ENCODE measurements around the gene RNF130. TPM values are rescaled to one million over a fixed set of nuclear protein-coding genes. Genes with fewer than 3 reads are reported as not detected.
"Not testable (repeated sequence)": the region's sequence is repeated elsewhere in the genome, so short reads cannot be mapped to it uniquely, and the experiment has no call there.

Gene RNF130
- total RNA-seq, 2 experiments from 2014 or later = 3.8 to 4.3 TPM

DNA sequence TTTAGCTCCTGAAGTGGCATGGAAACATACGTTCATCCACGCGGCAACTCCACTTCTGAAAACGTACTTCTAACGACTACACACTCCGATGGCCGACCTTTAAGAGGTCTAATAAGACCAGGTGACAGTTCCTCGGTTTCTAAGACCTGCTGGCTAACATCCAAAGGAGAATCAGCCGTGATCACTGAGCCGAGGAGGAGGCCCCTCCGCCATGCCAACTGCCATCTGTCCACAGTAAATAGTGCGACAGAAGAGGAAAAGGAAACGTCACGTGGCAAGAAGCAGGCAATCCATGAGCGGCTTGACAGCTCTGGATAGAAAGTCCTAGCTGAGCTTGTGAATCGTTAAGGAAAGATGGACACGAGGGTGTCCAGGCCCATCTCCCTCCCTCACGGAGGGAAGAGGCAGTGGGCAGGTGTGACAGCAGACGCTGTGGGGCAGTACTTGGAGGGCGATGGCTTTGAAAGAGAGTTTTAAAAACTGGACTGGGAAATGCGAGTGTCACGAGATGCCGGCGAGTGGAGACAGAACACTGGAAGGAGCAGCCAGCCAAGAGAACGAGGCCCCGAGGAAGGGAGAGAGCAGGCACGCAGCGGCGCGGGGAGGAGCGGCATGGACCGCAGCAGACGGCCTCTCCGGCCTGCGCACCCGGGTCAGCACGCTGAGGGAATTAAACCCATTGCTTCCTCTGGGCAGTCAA is 97.2 kb downstream of the RNF130 start:
- Mint-ChIP-seq H3K36me3 (ENCODE audit: low read depth) (no peaks in the 10 kb centered on the region), H3K27ac (no peak overlapping the region), H3K4me1 (peaks cover 10% of the 10 kb centered on the region), H3K27me3 (no peaks in the 10 kb centered on the region), H3K9me3 (no peaks in the 10 kb centered on the region), H3K4me3 (no peak overlapping the region)
- POLR2A ChIA-PET = no interaction called here
- no peak for DNase-seq
- CTCF ChIA-PET = interaction anchor here (0.6 to 1.3 kb wide), 2 partner anchors 36 to 130 kb away, joined by 3 read pairs; no protein-coding TSS in a partner anchor

DNA sequence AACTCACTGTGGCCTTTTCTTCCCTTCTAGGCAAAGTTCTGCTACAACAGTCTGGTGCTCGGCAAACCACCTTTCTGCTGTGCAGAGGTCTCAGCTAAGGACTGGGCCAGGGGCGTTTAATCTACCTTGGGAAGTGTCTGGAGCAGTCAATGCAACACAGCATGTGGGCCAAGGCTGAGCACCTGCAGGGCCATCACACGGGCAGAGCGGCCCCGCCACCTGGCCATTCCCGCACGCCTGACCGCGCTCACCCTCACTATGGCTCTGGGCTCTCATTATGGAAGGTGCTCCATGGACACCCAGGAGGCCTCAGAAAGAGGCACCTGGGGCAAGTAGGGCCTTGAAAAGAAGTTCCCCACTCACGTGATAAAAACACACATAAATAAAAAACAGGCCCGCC is 98.2 kb downstream of the RNF130 start:
- POLR2A ChIA-PET = no interaction called here
- Mint-ChIP-seq H3K27me3 (no peaks in the 10 kb centered on the region), H3K36me3 (ENCODE audit: low read depth) (no peaks in the 10 kb centered on the region), H3K9me3 (no peaks in the 10 kb centered on the region), H3K27ac (no peak overlapping the region), H3K4me1 (peaks cover 10% of the 10 kb centered on the region), H3K4me3 (no peak overlapping the region)
- CTCF ChIA-PET = no interaction called here
- DNase-seq = no peak

GRCh38 chr5:179969110-179969509 is 102.4 kb downstream of the RNF130 start:
- H3K4me3 Mint-ChIP-seq = no peak overlapping the region
- no peak overlapping the region for H3K27ac Mint-ChIP-seq
- H3K4me1 Mint-ChIP-seq = peaks cover 10% of the 10 kb centered on the region
- no peaks in the 10 kb centered on the region for H3K36me3 Mint-ChIP-seq (ENCODE audit: low read depth)
- no peak for DNase-seq
- no peaks in the 10 kb centered on the region for H3K9me3 Mint-ChIP-seq
- ChIA-PET CTCF (no interaction called here), POLR2A (no interaction called here)
- H3K27me3 Mint-ChIP-seq = no peaks in the 10 kb centered on the region

DNA sequence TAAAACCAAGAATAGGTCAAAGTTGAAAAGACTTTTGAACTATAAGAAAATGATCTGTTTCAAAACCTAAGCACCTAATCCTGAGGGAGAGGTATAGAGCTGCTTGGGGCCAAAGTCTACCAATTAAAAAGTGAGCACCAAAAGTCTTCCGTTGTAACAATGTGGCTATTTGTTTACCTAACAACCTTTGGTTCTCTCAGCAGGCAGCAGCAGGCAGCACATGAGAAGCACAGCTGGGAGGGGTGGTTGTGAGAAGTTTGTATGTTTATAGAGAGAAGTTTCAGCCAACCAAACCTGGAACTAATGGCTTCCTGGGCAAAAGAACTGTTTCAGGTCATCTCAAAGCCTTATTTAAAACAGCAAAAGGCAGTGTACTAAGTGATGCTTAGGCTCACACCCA is 104.1 kb downstream of the RNF130 start:
- no peaks in the 10 kb centered on the region for H3K36me3 Mint-ChIP-seq (ENCODE audit: low read depth)
- POLR2A ChIA-PET = no interaction called here
- H3K9me3 Mint-ChIP-seq = no peaks in the 10 kb centered on the region
- H3K27ac Mint-ChIP-seq = no peak overlapping the region
- H3K4me3 Mint-ChIP-seq = no peak overlapping the region
- CTCF ChIA-PET = no interaction called here
- peaks cover 10% of the 10 kb centered on the region for H3K4me1 Mint-ChIP-seq
- DNase-seq = no peak
- H3K27me3 Mint-ChIP-seq = no peaks in the 10 kb centered on the region

GRCh38 chr5:179964015-179964414 is 107.5 kb downstream of the RNF130 start:
- Mint-ChIP-seq H3K4me3 (no peak overlapping the region), H3K9me3 (no peaks in the 10 kb centered on the region), H3K4me1 (no peaks in the 10 kb centered on the region), H3K36me3 (ENCODE audit: low read depth) (no peaks in the 10 kb centered on the region), H3K27me3 (no peaks in the 10 kb centered on the region), H3K27ac (no peak overlapping the region)
- no peak for DNase-seq
- ChIA-PET POLR2A (no interaction called here), CTCF (no interaction called here)

DNA sequence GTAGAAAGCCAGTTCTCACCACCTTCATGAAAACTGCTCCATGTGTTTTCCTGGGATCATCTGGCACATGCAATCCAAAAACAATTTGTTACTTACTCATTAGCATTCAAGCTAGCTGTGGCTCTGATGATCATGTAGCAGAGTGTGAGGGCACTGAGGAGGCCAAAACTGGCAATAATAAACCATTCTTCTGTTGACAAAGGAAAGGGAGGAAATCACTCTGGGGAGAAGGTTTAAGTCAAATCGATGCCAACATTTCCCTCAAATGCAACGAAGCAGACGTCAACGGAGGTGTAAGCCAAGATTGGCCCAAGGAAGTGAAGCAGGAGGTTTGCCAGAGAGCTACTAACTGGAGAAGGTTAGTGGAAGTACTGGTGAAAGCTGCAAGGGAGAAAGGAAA is 108.2 kb downstream of the RNF130 start:
- CTCF ChIA-PET = no interaction called here
- no peak for DNase-seq
- Mint-ChIP-seq H3K27ac (no peak overlapping the region), H3K4me1 (no peaks in the 10 kb centered on the region), H3K4me3 (no peak overlapping the region), H3K27me3 (no peaks in the 10 kb centered on the region), H3K36me3 (ENCODE audit: low read depth) (no peaks in the 10 kb centered on the region), H3K9me3 (no peaks in the 10 kb centered on the region)
- POLR2A ChIA-PET = no interaction called here

GRCh38 chr5:179960204-179960831 is 111.2 kb downstream of the RNF130 start:
- no peak overlapping the region for H3K27ac Mint-ChIP-seq
- no peak overlapping the region for H3K4me3 Mint-ChIP-seq
- H3K9me3 Mint-ChIP-seq = no peaks in the 10 kb centered on the region
- CTCF ChIA-PET = interaction anchor here (0.6 to 0.7 kb wide), 3 partner anchors 52 to 1064 kb away, joined by 3 to 8 read pairs (median 3); no protein-coding TSS in a partner anchor
- H3K4me1 Mint-ChIP-seq = no peaks in the 10 kb centered on the region
- no peaks in the 10 kb centered on the region for H3K36me3 Mint-ChIP-seq (ENCODE audit: low read depth)
- DNase-seq = no peak
- POLR2A ChIA-PET = no interaction called here
- no peaks in the 10 kb centered on the region for H3K27me3 Mint-ChIP-seq

GRCh38 chr5:179959641-179960040 is 111.9 kb downstream of the RNF130 start:
- ChIA-PET CTCF (interaction anchor here (0.6 to 0.7 kb wide), 3 partner anchors 51 to 1064 kb away, joined by 3 to 8 read pairs (median 3); no protein-coding TSS in a partner anchor), POLR2A (no interaction called here)
- Mint-ChIP-seq H3K36me3 (ENCODE audit: low read depth) (no peaks in the 10 kb centered on the region), H3K9me3 (no peaks in the 10 kb centered on the region), H3K4me1 (no peaks in the 10 kb centered on the region), H3K4me3 (no peak overlapping the region), H3K27me3 (no peaks in the 10 kb centered on the region), H3K27ac (no peak overlapping the region)
- DNase-seq = no peak

DNA sequence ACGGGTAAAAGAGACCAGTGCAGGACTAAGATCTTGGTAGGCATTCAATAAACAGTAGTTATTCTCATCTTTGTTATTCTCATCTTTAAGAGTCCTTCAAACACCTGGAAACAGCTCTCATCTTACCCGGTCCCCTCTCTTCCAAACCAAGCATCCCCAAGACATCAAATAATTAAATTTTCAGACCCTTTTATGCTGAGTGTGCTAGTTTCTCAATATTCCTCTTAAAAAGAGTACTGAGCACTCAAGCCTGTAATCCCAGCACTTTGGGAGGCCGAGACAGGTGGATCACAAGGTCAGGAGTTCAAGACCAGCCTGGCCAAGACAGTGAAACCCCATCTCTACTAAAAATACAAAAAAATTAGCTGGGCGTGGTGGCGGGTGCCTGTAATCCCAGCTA is 112.4 kb downstream of the RNF130 start:
- POLR2A ChIA-PET; H3K9me3 Mint-ChIP-seq; H3K27ac Mint-ChIP-seq; H3K4me3 Mint-ChIP-seq; H3K27me3 Mint-ChIP-seq; H3K36me3 Mint-ChIP-seq (ENCODE audit: low read depth); DNase-seq; H3K4me1 Mint-ChIP-seq: not testable (repeated sequence)
- CTCF ChIA-PET = interaction anchor here (0.6 kb wide), 1 partner anchor 17 kb away, joined by 4 read pairs; no protein-coding TSS in a partner anchor

GRCh38 chr5:179955630-179956029 is 115.9 kb downstream of the RNF130 start:
- Mint-ChIP-seq H3K4me1 (no peaks in the 10 kb centered on the region), H3K4me3 (no peak overlapping the region), H3K27ac (no peak overlapping the region), H3K36me3 (ENCODE audit: low read depth) (no peaks in the 10 kb centered on the region), H3K27me3 (no peaks in the 10 kb centered on the region), H3K9me3 (no peaks in the 10 kb centered on the region)
- DNase-seq = no peak
- CTCF ChIA-PET = no interaction called here
- POLR2A ChIA-PET = no interaction called here

- Mint-ChIP-seq H3K9me3 (no peaks in the 10 kb centered on the region), H3K27ac (no peak overlapping the region), H3K27me3 (no peaks in the 10 kb centered on the region), H3K36me3 (ENCODE audit: low read depth) (no peaks in the 10 kb centered on the region), H3K4me1 (no peaks in the 10 kb centered on the region), H3K4me3 (no peak overlapping the region)
- CTCF ChIA-PET = no interaction called here
- POLR2A ChIA-PET = no interaction called here
- DNase-seq = no peak
Measured at GRCh38 chr5:179955062-179955461, 116.5 kb downstream of the RNF130 start.

DNA sequence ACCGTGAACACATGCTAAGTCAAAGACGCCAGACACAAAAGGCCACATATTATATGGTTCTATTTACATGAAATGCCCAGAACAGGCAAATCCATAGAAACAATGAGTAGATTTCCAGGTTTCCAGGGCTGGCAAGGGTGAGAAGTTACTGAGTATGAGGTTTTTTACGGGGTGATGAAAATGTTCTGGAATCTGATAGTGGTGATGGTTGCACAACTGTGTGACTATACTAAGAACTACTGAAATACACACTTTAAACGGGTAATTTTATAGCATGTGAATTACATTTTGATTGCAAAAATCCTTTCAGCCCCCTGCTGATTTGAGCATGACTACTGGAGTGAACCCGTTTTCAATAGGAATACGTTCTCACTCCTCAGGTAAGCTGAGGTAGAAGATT is 117.1 kb downstream of the RNF130 start:
- Mint-ChIP-seq H3K9me3 (no peaks in the 10 kb centered on the region), H3K27ac (no peak overlapping the region), H3K27me3 (no peaks in the 10 kb centered on the region), H3K4me1 (no peaks in the 10 kb centered on the region), H3K36me3 (ENCODE audit: low read depth) (no peaks in the 10 kb centered on the region), H3K4me3 (no peak overlapping the region)
- no peak for DNase-seq
- ChIA-PET POLR2A (no interaction called here), CTCF (no interaction called here)

DNA sequence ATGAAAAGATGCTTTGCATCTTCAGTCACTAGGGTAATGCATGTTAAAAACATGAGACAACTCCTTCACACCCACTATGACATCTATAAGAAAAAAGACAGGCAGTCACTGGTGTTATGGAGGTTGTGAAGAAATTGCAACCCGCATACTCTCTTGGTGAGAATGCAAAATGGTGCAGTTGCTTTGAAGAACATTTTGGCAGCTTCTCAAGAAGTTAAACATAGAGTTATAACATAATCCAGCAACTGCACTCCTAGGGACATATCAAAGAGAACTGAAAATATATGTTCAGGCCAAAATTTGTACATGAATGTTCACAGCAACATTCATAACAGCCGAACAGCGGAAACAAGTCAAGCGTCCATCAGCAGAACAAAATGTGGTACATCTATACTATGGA is 117.6 kb downstream of the RNF130 start:
- H3K27ac Mint-ChIP-seq = no peak overlapping the region
- POLR2A ChIA-PET = no interaction called here
- DNase-seq = no peak
- H3K27me3 Mint-ChIP-seq = no peaks in the 10 kb centered on the region
- no peaks in the 10 kb centered on the region for H3K4me1 Mint-ChIP-seq
- H3K9me3 Mint-ChIP-seq = no peaks in the 10 kb centered on the region
- H3K36me3 Mint-ChIP-seq (ENCODE audit: low read depth) = no peaks in the 10 kb centered on the region
- CTCF ChIA-PET = no interaction called here
- no peak overlapping the region for H3K4me3 Mint-ChIP-seq
